HG02623 (cell line): Measurements from ENCODE around the gene PPP3R1.
"Not testable (repeated sequence)": the region's sequence is repeated elsewhere in the genome, so short reads cannot be mapped to it uniquely, and the experiment has no call there.

Source experiments
- ATAC-seq: cut with Tn5 transposase; IDR thresholded peaks from one replicate; pipeline ENCODE4 v1.9.1; 2021; ENCODE audit warnings: moderate library complexity; ENCODE audit not compliant: unreplicated experiment

Gene PPP3R1

DNA sequence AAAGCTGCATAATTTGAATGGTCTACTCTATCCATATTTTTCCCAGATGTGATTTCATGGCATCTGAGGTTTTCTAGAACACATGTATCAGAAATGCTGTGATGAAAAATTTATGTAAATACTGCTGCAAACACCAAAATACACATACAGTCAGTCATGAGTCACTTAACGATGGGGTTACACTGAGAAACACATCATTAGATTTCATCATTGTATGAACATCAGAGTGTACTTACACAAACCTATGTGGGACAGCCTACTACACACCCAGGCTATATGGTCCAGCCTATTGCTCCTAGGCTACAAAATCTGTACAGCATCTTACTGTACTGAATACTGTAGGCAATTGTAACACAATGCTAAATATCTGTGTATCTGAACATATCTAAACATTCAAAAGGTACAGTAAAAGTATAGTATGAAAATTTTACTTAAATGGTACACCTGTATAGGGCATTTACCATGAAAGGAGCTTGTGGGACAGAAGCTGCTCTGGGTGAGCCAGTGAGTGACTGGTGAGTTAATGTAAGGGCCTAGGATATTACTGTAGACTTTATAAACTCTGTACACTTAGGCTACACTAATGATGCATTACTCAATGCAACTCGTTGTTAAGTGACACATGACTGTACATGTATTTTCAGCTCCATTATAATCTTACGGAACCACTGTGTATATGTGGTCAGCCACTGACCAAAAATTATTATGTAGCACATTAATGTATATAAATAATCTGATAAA lies 61.2 kb downstream of the PPP3R1 start:
- ATAC-seq, result no peak

- ATAC-seq, result no peak
Observed at GRCh38 chr2:68189991-68190784, 62.1 kb downstream of the PPP3R1 start.

GRCh38 chr2:68188831-68189230 lies 63.5 kb downstream of the PPP3R1 start:
- ATAC-seq, result no peak

DNA sequence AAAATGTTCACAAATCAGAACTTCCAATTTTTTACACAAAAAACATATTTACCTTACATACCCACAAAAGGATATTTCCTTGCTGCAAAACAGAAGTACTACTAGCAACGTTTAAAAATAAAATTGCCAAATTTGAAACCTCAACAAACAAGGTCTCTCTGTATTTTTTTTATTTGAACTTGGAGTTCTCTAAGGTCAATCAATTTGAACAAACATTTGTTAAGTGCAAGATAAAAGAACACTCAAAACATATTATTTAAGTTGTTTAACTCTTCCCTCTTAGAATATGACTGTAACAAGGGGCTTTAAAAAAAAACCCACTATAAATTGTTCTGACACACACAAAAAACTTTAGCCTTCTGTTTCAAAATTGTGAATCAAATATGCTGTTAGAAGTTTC lies 65.0 kb downstream of the PPP3R1 start:
- no peak for ATAC-seq

- no peak for ATAC-seq
Observed at GRCh38 chr2:68185541-68186164, 66.7 kb downstream of the PPP3R1 start.

- ATAC-seq, result no peak
Observed at GRCh38 chr2:68182902-68183301, 69.4 kb downstream of the PPP3R1 start.

DNA sequence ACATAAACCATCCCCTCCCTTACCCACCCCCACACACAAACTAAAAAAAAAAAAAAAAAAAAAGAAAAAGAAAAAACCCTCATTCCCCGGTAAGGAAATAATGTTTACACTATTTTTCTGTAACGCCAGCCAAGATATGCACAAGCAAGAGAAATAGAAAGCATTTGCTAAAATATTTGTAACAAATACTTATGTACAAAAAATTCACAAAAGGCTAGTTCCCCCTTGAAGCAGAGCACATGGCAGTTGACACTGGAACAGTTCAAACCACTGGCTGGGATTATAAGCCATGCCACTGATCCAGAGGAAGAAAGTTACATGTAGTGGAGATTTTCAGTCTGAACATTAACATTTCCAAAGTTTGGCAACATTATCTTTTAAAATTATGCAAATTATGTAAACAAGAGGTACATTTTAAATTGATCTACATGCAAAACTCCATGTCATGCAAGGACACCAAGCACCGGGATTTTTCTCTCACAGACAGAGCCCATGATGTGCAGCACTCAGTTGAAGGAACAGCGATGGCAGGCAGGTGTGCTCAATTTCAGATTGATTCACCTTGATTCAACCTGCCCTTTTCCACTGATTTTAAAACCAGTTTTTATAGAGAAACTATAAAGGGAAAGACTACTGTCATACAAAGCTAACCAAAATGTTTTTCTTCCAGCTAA lies 73.2 kb downstream of the PPP3R1 start:
- no peak for ATAC-seq

- no peak for ATAC-seq
Observed at GRCh38 chr2:68178432-68178831, 73.9 kb downstream of the PPP3R1 start.

- ATAC-seq, result no peak
Observed at GRCh38 chr2:68177541-68177940, 74.8 kb downstream of the PPP3R1 start.

- no peak for ATAC-seq
Observed at GRCh38 chr2:68176657-68177056, 75.7 kb downstream of the PPP3R1 start.

DNA sequence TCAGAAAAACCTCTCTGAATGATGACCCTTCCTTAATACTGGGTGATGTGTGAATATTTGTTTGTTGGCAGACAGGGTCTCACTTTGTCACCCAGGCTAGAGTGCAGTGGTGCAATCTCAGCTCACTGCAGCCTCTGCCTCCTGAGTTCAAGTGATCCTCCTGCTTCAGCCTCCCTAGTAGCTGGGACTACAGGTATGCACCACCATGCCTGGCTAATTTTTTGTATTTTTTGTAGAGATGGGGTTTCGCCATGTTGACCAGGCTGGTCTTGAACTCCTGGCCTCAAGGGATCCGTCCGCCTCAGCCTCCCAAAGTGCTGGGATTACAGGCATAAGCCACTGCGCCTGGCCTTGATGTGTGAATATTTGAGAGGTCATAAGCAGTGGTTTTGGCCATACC lies 77.1 kb downstream of the PPP3R1 start:
- ATAC-seq, result not testable (repeated sequence)

GRCh38 chr2:68172990-68173700 lies 79.2 kb downstream of the PPP3R1 start:
- no peak for ATAC-seq

GRCh38 chr2:68172521-68172920 lies 79.8 kb downstream of the PPP3R1 start:
- ATAC-seq, result no peak

GRCh38 chr2:68171684-68172083 lies 80.6 kb downstream of the PPP3R1 start:
- ATAC-seq, result no peak

- no peak for ATAC-seq
Observed at GRCh38 chr2:68171146-68171545, 81.2 kb downstream of the PPP3R1 start.

DNA sequence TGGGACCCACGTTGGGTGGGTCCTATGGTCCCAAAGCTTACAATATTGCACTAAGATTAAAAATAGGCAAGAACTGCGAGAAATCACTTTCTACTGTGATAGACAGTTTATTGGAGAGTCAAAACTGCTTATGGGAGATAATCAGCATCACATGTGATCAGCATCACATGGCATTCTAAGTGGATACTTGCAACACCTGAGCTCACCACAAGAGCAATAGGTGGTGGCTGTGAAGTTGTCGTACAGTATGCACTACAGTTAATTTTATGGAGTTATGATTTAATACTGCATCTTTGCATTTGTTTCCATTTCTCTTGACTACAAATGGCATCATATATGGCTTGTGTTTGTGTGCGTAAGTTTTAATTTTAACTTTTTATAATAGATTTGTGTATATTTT lies 83.0 kb downstream of the PPP3R1 start:
- no peak for ATAC-seq

DNA sequence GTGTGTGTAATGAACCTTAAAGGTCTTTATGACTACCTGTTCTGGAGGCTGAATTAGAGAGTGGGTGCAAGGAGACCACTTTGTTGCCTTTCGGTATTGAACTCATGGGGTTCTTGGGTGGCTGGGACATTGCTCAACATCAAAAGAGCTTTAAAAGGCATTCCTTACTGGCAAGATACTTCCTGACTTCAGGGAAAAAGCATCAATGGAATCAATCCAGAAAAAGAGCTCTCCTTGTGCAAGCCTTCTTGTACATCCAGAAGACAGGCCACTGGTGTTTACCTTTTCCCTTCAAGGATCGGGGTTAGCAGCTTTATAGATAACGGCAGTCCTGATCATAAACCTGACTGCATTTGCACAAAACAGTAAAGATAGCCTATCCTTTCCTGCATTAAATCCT lies 85.1 kb downstream of the PPP3R1 start:
- ATAC-seq, result no peak

DNA sequence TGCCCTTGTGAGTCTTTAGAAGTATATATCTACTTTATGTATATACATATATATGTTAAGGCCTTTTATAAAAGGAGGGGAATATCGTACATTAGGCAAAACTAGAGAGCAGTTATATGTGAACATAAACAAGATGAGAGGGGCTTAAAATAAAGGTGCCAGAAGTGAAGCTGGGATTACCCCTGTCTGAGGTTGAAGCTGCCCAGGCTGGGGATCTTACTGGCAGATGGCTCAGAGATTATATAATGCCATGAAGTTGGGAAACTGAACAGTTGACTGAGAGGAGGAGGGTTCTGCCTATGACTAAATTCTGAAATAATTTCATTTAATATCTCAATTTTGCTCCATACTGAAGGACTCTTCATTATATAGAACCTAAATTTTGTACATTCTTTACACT lies 88.7 kb downstream of the PPP3R1 start:
- no peak for ATAC-seq

GRCh38 chr2:68158134-68158447 lies 94.2 kb downstream of the PPP3R1 start:
- ATAC-seq, result peak; percentile 9

GRCh38 chr2:68157402-68158133 lies 94.8 kb downstream of the PPP3R1 start, which contains the start of gene PNO1:
PNO1 (plus strand) TSS chr2:68157888; CDS start chr2:68157935, 47 bp downstream.
- ATAC-seq, result peak; percentile 85
